Measurements from ENCODE around the gene TRIM56.

DNA sequence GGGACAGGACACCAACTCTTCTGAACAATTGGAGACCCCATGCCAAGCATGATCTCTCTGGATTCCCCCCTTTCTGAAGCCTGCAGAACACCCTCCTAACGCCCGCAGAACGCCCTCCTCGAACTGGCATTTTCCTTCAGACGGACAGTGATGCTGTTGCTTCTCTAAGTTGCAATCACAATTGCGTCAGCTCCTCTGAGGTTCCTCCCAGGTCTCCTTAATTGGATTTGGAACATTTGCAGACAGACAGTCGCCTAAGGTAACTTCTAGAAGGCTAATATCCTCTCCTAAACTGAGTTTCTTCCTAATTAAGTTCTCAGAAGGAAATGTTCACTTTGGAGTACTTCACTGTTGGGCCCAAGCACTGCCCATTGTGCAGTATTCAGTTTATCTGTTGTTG is 21.1 kb downstream of the TRIM56 start:
- TF ChIP-seq CTCF (IDR thresholded peaks at IDR 0.05) = no peak
- TF ChIP-seq, protein P1, sequence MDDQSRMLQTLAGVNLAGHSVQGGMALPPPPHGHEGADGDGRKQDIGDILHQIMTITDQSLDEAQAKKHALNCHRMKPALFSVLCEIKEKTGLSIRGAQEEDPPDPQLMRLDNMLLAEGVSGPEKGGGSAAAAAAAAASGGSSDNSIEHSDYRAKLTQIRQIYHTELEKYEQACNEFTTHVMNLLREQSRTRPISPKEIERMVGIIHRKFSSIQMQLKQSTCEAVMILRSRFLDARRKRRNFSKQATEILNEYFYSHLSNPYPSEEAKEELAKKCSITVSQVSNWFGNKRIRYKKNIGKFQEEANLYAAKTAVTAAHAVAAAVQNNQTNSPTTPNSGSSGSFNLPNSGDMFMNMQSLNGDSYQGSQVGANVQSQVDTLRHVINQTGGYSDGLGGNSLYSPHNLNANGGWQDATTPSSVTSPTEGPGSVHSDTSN (IDR thresholded peaks at IDR 0.05) = no peak
